HG02870 (cell line): ENCODE measurements around the gene UPP2.

Experiments used
- ATAC-seq: cut with Tn5 transposase; IDR thresholded peaks from one replicate; pipeline ENCODE4 v1.9.1; 2021; ENCODE audit warnings: mild to moderate bottlenecking, moderate library complexity; ENCODE audit not compliant: unreplicated experiment

UPP2 gene

GRCh38 chr2:158103411-158104012 lies 1.8 kb downstream of the UPP2 start:
- no peak for ATAC-seq

- ATAC-seq, result no peak
These were observed 3.2 kb downstream of the UPP2 start for GRCh38 chr2:158104903-158105302.

- no peak for ATAC-seq
These were observed 11.3 kb downstream of the UPP2 start for GRCh38 chr2:158112992-158113391.

- no peak for ATAC-seq
These were observed 12.1 kb downstream of the UPP2 start for GRCh38 chr2:158113741-158114295.

- ATAC-seq, result no peak
These were observed 12.8 kb downstream of the UPP2 start for GRCh38 chr2:158114516-158114915.

GRCh38 chr2:158115202-158115767 lies 13.6 kb downstream of the UPP2 start:
- ATAC-seq, result no peak

GRCh38 chr2:158116936-158117335 lies 15.3 kb downstream of the UPP2 start:
- ATAC-seq, result no peak

- no peak for ATAC-seq
These were observed 18.4 kb downstream of the UPP2 start for GRCh38 chr2:158120102-158120501.

- ATAC-seq, result no peak
These were observed 19.3 kb downstream of the UPP2 start for GRCh38 chr2:158120664-158121641.

GRCh38 chr2:158124896-158125295 lies 23.2 kb downstream of the UPP2 start:
- no peak for ATAC-seq

GRCh38 chr2:158125756-158126498 lies 24.3 kb downstream of the UPP2 start:
- no peak for ATAC-seq

- no peak for ATAC-seq
These were observed 25.7 kb downstream of the UPP2 start for GRCh38 chr2:158127380-158127804.

- ATAC-seq, result no peak
These were observed 26.7 kb downstream of the UPP2 start for GRCh38 chr2:158128168-158128973.

GRCh38 chr2:158129037-158129436 lies 27.4 kb downstream of the UPP2 start:
- ATAC-seq, result no peak

- no peak for ATAC-seq
These were observed 29.3 kb downstream of the UPP2 start for GRCh38 chr2:158130832-158131473.

GRCh38 chr2:158131483-158131912 lies 29.8 kb downstream of the UPP2 start:
- no peak for ATAC-seq

GRCh38 chr2:158131919-158132566 lies 30.4 kb downstream of the UPP2 start:
- ATAC-seq, result no peak

GRCh38 chr2:158134055-158134454 lies 32.4 kb downstream of the UPP2 start:
- no peak for ATAC-seq

- ATAC-seq, result no peak
These were observed 33.0 kb downstream of the UPP2 start for GRCh38 chr2:158134655-158135054.
